HepG2 (cell line): ENCODE results near the gene UBAC2. TPM values are rescaled to one million over a fixed set of nuclear protein-coding genes. Genes with fewer than 3 reads are reported as not detected.

Experiments
- ATAC-seq: fragments of 200-7000 bp; cut with Tn5 transposase; 3 replicates; pipeline ENCODE4 v1.9.1; 2020; ENCODE audit warnings: mild to moderate bottlenecking, moderate library complexity
- BruUV-seq: library from RNA; stranded (reverse); fragments of 400-500 nt; replicated peaks from 2 replicates; lab custom pipeline; 2021; lab: Mats Ljungman, UMichigan
- CTCF ChIA-PET: fragments of 300-600 bp; formaldehyde crosslinking; extraction: SDS; loops from one replicate; lab custom pipeline; 2021; ENCODE audit warnings: low total read pairs, inconsistent platforms, low intra/inter-chr PET ratio; lab: Yijun Ruan, JAX
- POLR2A ChIA-PET: fragments of 350-600 bp; sonication (Branson Sonifier 250); formaldehyde crosslinking; loops from one replicate; lab custom pipeline; 2020; ENCODE audit warnings: antibody characterized with exemption, inconsistent platforms; lab: Yijun Ruan, JAX
- DNase-seq: peaks from one replicate; pipeline ENCODE4 v3.0.0-alpha.2; 2015; ENCODE audit warnings: low spot score
- FAIRE-seq: peaks from 3 replicates; lab custom pipeline; 2011; peaks lifted over from hg19 to GRCh38; lab: Jason Lieb, UNC
- H2AFZ ChIP-seq: one replicate; pipeline ENCODE4 v1.6.1; 2011; ENCODE audit warnings: low read length, inconsistent platforms
- H3K27ac ChIP-seq: fragments of 300-600 bp; 3 replicates; pipeline ENCODE4 v1.8.0; 2011; ENCODE audit warnings: mixed run types, mild to moderate bottlenecking, mixed read lengths, low read length, inconsistent platforms; ENCODE audit not compliant: insufficient read depth; ENCODE audit errors: extremely low read length
- H3K27me3 ChIP-seq, 2 experiments: fragments of 200-600 bp in 1 of 2; 2 replicates in 1 of 2; 3 replicates in 1 of 2; pipeline versions ENCODE4 v1.6.0 to v1.8.0; 2011; ENCODE audit warnings: low read length in 2 of 2, mild to moderate bottlenecking in 2 of 2, moderate library complexity in 2 of 2, inconsistent platforms in 1 of 2; ENCODE audit not compliant: insufficient read depth in 2 of 2, control insufficient read depth in 1 of 2
- H3K36me3 ChIP-seq, 2 experiments: fragments of 200-600 bp in 1 of 2; replicated peaks in 1 of 2; 2 replicates in 1 of 2; 3 replicates in 1 of 2; pipeline versions ENCODE4 v1.5.1 to v1.8.0; 2011; ENCODE audit warnings: low read length in 2 of 2, inconsistent platforms in 1 of 2; ENCODE audit not compliant: insufficient read depth in 2 of 2, control insufficient read depth in 1 of 2
- H3K4me1 ChIP-seq: 2 replicates; pipeline ENCODE4 v1.5.1; 2012; ENCODE audit warnings: low read length, inconsistent platforms; ENCODE audit not compliant: insufficient read depth
- H3K4me2 ChIP-seq: 2 replicates; pipeline ENCODE4 v1.6.0; 2011; ENCODE audit warnings: low read depth, low read length, inconsistent platforms
- H3K4me3 ChIP-seq, 3 experiments: fragments of 200-600 bp in 1 of 3; sonication (generic), shearing (Covaris generic) in 1 of 3; replicated peaks in 1 of 3; 2 replicates each; pipeline ENCODE4 v1.5.1; 2011 to 2016; ENCODE audit warnings: low read length in 3 of 3, inconsistent platforms in 2 of 3, low read depth in 2 of 3, mild to moderate bottlenecking in 2 of 3, control low read depth in 1 of 3, mixed read lengths in 1 of 3; ENCODE audit not compliant: insufficient read depth in 1 of 3
- H3K79me2 ChIP-seq: one replicate; pipeline ENCODE4 v1.6.1; 2011; ENCODE audit warnings: low read length, inconsistent platforms; ENCODE audit not compliant: insufficient read depth
- H3K9ac ChIP-seq: 2 replicates; pipeline ENCODE4 v1.6.0; 2011; ENCODE audit warnings: mild to moderate bottlenecking, low read depth, low read length, inconsistent platforms; ENCODE audit not compliant: insufficient read depth
- H3K9me3 ChIP-seq: 2 replicates; pipeline ENCODE4 v1.5.1; 2012; ENCODE audit warnings: mild to moderate bottlenecking, low read length
- H4K20me1 ChIP-seq: 2 replicates; pipeline ENCODE4 v1.6.0; 2011; ENCODE audit warnings: inconsistent platforms, mild to moderate bottlenecking, low read length, moderate library complexity; ENCODE audit not compliant: insufficient read depth
- JUN ChIP-seq: sonication (generic); formaldehyde crosslinking; IDR thresholded peaks from 2 replicates; pipeline ENCODE4 v1.4.0; 2020; ENCODE audit warnings: mild to moderate bottlenecking, missing genetic modification reagents
- KDM6A ChIP-seq: IDR thresholded peaks from 2 replicates; pipeline ENCODE4 v1.6.1; 2016; ENCODE audit warnings: low read depth
- KLF6 ChIP-seq: IDR thresholded peaks from 2 replicates; pipeline ENCODE4 v1.8.0; 2016; ENCODE audit warnings: missing biosample characterization, missing genetic modification reagents
- MTF2 ChIP-seq: sonication (generic); formaldehyde crosslinking; IDR thresholded peaks from 2 replicates; pipeline ENCODE4 v1.5.0; 2020; ENCODE audit warnings: missing genetic modification reagents, borderline replicate concordance
- TOE1 ChIP-seq: sonication (generic); formaldehyde crosslinking; IDR thresholded peaks from 2 replicates; pipeline ENCODE4 v1.4.0; 2020; ENCODE audit warnings: mild to moderate bottlenecking, missing genetic modification reagents
- ZNF138 ChIP-seq: sonication (generic); formaldehyde crosslinking; IDR thresholded peaks from 2 replicates; pipeline ENCODE4 v1.5.0; 2020; ENCODE audit warnings: mild to moderate bottlenecking, low read depth, missing genetic modification reagents
- ZNF547 ChIP-seq: sonication (generic); formaldehyde crosslinking; IDR thresholded peaks from 2 replicates; pipeline ENCODE4 v1.5.1; 2020; ENCODE audit warnings: mild to moderate bottlenecking, missing genetic modification reagents
- WGBS: methylation state at CpG from one replicate; pipeline ENCODE4 v1.1.6; 2017; ENCODE audit warnings: low lambda C conversion rate; 5-methylcytosine and 5-hydroxymethylcytosine counted together
- in situ Hi-C: cut with HindIII; loops from 2 replicates; pipeline ENCODE4 v1.10.0; 2017; ENCODE audit warnings: low pct_unique_long_range_greater_than_20kb; ENCODE audit not compliant: extremely low pct_ligation_motif_present
- intact Hi-C: fragments of 100-400 bp; cut with micrococcal nuclease; formaldehyde crosslinking; loops from one replicate; pipeline ENCODE4 v1.10.0; 2022; ENCODE audit not compliant: unreplicated experiment
- polyA plus RNA-seq, 8 experiments: library from polyadenylated mRNA; depleted of rRNA in 3 of 8; stranded (reverse) in 7 of 8; unstranded in 1 of 8; fragments of >200 nt; fragmentation: Illumina TruSeq in 4 of 8; extraction: Trizol in 4 of 8; gene quantifications; 2 replicates each; pipeline versions ENCODE4 v1.2.1 to v1.2.3, GENCODE V29; 2011 to 2016; ENCODE audit warnings: low read depth in 4 of 8, missing spikeins in 1 of 8, mixed read lengths in 1 of 8; ENCODE audit not compliant: insufficient read depth in 1 of 8
- total RNA-seq, 5 experiments: library from RNA; depleted of rRNA; stranded (reverse); fragments of >200 nt; fragmentation: Illumina TruSeq; extraction: Trizol; gene quantifications; 2 replicates each; pipeline ENCODE4 v1.2.3, GENCODE V29; 2016; ENCODE audit warnings: low read depth in 1 of 5
- TF ChIP-seq, protein P1 (sequence below): sonication (generic); formaldehyde crosslinking; IDR thresholded peaks from 2 replicates; pipeline ENCODE4 v1.4.0; 2020; ENCODE audit warnings: missing genetic modification reagents
- TF ChIP-seq, protein P2 (sequence below): IDR thresholded peaks from 2 replicates; pipeline ENCODE4 v1.6.1; 2016; ENCODE audit warnings: missing genetic modification reagents, missing compliant biosample characterization
- TF ChIP-seq, protein P3 (sequence below): sonication (generic); formaldehyde crosslinking; IDR thresholded peaks from 2 replicates; pipeline ENCODE4 v1.4.0; 2020; ENCODE audit warnings: missing genetic modification reagents
- TF ChIP-seq, protein P4 (sequence below): sonication (generic); formaldehyde crosslinking; IDR thresholded peaks from 2 replicates; pipeline ENCODE4 v1.5.0; 2020; ENCODE audit warnings: missing genetic modification reagents, mild to moderate bottlenecking, borderline replicate concordance
- TF ChIP-seq, protein P5 (sequence below): sonication (generic); formaldehyde crosslinking; IDR thresholded peaks from 2 replicates; pipeline ENCODE4 v1.4.0; 2020; ENCODE audit warnings: missing genetic modification reagents
- TF ChIP-seq, protein P6 (sequence below): sonication (generic); formaldehyde crosslinking; IDR thresholded peaks from 2 replicates; pipeline ENCODE4 v1.8.0; 2022; ENCODE audit warnings: mild to moderate bottlenecking, missing genetic modification reagents

UBAC2 gene
- total and polyA plus RNA-seq, 2 of the 13 experiments (the other 11 are each of a cell fraction or from before 2014, with no cell fraction given), result 61.3 to 80.8 TPM

DNA sequence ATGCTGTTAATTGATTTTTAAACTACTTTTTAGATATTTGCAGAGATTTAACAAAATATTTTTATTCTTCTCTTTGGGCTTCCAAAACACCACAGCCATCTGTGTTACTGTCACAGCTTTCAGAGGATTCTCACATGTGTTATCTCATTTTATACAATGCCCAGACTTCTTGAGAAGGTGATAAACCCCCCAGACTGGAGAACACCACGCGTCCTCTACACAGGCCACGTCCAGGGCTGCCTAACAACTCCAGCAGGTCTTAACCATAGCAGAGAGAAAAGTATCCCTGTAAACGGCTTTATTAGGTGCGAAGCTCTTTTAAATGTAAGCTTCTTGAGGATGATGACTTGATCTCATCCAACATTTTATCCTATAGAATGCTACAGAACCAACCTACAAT, 104.5 kb downstream of the UBAC2 start:
- no peak overlapping the region for H3K9ac ChIP-seq
- FAIRE-seq (no peak), ATAC-seq (no peak), DNase-seq (no peak)
- in situ Hi-C loops, result no loop called here
- H3K4me1 ChIP-seq, result no peaks in the 10 kb centered on the region
- ChIA-PET CTCF (no interaction called here), POLR2A (no interaction called here)
- H2AFZ ChIP-seq, result no peak overlapping the region
- intact Hi-C loops, result no loop called here
- H3K27me3 ChIP-seq, result no peaks in the 10 kb centered on the region
- no peak overlapping the region for H3K4me3 ChIP-seq
- no peaks in the 10 kb centered on the region for H3K9me3 ChIP-seq
- WGBS, result 85% methylated on average over 5 of the region's 5 CpGs
- H3K79me2 ChIP-seq, result no peaks in the 10 kb centered on the region
- no peaks in the 10 kb centered on the region for H4K20me1 ChIP-seq
- no peak overlapping the region for H3K4me2 ChIP-seq
- peaks cover 2 to 11% of the 10 kb centered on the region in 2 experiments; a peak in 4 of 5 replicates for H3K36me3 ChIP-seq
- BruUV-seq, result no TSS peak
- H3K27ac ChIP-seq, result no peak overlapping the region
- TF ChIP-seq, protein P1, sequence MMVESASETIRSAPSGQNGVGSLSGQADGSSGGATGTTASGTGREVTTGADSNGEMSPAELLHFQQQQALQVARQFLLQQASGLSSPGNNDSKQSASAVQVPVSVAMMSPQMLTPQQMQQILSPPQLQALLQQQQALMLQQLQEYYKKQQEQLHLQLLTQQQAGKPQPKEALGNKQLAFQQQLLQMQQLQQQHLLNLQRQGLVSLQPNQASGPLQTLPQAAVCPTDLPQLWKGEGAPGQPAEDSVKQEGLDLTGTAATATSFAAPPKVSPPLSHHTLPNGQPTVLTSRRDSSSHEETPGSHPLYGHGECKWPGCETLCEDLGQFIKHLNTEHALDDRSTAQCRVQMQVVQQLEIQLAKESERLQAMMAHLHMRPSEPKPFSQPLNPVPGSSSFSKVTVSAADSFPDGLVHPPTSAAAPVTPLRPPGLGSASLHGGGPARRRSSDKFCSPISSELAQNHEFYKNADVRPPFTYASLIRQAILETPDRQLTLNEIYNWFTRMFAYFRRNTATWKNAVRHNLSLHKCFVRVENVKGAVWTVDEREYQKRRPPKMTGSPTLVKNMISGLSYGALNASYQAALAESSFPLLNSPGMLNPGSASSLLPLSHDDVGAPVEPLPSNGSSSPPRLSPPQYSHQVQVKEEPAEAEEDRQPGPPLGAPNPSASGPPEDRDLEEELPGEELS (CRISPR knock-in tag), result no peak
- TF ChIP-seq, protein P2, sequence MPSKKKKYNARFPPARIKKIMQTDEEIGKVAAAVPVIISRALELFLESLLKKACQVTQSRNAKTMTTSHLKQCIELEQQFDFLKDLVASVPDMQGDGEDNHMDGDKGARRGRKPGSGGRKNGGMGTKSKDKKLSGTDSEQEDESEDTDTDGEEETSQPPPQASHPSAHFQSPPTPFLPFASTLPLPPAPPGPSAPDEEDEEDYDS, result no peak
- TF ChIP-seq TOE1 (CRISPR knock-in tag), result no peak
- TF ChIP-seq, protein P3, sequence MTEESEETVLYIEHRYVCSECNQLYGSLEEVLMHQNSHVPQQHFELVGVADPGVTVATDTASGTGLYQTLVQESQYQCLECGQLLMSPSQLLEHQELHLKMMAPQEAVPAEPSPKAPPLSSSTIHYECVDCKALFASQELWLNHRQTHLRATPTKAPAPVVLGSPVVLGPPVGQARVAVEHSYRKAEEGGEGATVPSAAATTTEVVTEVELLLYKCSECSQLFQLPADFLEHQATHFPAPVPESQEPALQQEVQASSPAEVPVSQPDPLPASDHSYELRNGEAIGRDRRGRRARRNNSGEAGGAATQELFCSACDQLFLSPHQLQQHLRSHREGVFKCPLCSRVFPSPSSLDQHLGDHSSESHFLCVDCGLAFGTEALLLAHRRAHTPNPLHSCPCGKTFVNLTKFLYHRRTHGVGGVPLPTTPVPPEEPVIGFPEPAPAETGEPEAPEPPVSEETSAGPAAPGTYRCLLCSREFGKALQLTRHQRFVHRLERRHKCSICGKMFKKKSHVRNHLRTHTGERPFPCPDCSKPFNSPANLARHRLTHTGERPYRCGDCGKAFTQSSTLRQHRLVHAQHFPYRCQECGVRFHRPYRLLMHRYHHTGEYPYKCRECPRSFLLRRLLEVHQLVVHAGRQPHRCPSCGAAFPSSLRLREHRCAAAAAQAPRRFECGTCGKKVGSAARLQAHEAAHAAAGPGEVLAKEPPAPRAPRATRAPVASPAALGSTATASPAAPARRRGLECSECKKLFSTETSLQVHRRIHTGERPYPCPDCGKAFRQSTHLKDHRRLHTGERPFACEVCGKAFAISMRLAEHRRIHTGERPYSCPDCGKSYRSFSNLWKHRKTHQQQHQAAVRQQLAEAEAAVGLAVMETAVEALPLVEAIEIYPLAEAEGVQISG (CRISPR knock-in tag), result no peak
- no peak for TF ChIP-seq KDM6A (CRISPR knock-in tag)
- TF ChIP-seq JUN (CRISPR knock-in tag), result no peak
- no peak for TF ChIP-seq MTF2 (CRISPR knock-in tag)
- TF ChIP-seq KLF6 (CRISPR knock-in tag), result no peak
- TF ChIP-seq, protein P4, sequence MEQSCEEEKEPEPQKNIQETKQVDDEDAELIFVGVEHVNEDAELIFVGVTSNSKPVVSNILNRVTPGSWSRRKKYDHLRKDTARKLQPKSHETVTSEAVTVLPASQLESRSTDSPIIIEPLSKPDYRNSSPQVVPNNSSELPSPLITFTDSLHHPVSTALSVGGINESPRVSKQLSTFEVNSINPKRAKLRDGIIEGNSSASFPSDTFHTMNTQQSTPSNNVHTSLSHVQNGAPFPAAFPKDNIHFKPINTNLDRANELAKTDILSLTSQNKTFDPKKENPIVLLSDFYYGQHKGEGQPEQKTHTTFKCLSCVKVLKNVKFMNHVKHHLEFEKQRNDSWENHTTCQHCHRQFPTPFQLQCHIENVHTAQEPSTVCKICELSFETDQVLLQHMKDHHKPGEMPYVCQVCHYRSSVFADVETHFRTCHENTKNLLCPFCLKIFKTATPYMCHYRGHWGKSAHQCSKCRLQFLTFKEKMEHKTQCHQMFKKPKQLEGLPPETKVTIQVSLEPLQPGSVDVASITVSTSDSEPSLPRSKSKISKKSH (CRISPR knock-in tag), result no peak
- TF ChIP-seq ZNF138, result no peak
- TF ChIP-seq, protein P5, sequence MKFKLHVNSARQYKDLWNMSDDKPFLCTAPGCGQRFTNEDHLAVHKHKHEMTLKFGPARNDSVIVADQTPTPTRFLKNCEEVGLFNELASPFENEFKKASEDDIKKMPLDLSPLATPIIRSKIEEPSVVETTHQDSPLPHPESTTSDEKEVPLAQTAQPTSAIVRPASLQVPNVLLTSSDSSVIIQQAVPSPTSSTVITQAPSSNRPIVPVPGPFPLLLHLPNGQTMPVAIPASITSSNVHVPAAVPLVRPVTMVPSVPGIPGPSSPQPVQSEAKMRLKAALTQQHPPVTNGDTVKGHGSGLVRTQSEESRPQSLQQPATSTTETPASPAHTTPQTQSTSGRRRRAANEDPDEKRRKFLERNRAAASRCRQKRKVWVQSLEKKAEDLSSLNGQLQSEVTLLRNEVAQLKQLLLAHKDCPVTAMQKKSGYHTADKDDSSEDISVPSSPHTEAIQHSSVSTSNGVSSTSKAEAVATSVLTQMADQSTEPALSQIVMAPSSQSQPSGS (CRISPR knock-in tag), result no peak
- TF ChIP-seq, protein P6, sequence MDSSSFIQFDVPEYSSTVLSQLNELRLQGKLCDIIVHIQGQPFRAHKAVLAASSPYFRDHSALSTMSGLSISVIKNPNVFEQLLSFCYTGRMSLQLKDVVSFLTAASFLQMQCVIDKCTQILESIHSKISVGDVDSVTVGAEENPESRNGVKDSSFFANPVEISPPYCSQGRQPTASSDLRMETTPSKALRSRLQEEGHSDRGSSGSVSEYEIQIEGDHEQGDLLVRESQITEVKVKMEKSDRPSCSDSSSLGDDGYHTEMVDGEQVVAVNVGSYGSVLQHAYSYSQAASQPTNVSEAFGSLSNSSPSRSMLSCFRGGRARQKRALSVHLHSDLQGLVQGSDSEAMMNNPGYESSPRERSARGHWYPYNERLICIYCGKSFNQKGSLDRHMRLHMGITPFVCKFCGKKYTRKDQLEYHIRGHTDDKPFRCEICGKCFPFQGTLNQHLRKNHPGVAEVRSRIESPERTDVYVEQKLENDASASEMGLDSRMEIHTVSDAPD (CRISPR knock-in tag), result no peak
- TF ChIP-seq ZNF547 (CRISPR knock-in tag), result no peak
